ENCODE measurements around the gene ATP5PD.

The ATP5PD gene

GRCh38 chr17:75004371-75004770 lies 42.4 kb downstream of the ATP5PD start:
- TF ChIP-seq CTCF (IDR thresholded peaks at IDR 0.05; ENCODE audit: borderline replicate concordance, extremely low read depth, low read length, poor library complexity, severe bottlenecking), result no peak
- TF ChIP-seq EZH2 (IDR thresholded peaks at IDR 0.05; ENCODE audit: borderline replicate concordance, low read depth, low read length, severe bottlenecking), result no peak
- Histone ChIP-seq H4K20me1 (ENCODE audit: insufficient read depth, low read length) (no peaks in the 10 kb centered on the region), H3K9me3 (ENCODE audit: insufficient read depth, low read length, severe bottlenecking) (no peaks in the 10 kb centered on the region), H3K4me3 (ENCODE audit: low read depth in 1 of 2, low read length in 2 of 2) (no peak overlapping the region), H3K4me2 (ENCODE audit: insufficient read depth, low read length) (no peak overlapping the region), H3K27me3 (ENCODE audit: insufficient read depth, low read length, poor library complexity) (no peaks in the 10 kb centered on the region), H2AFZ (ENCODE audit: low read depth, low read length) (no peak overlapping the region), H3K27ac (ENCODE audit: low read length) (no peak overlapping the region), H3K79me2 (ENCODE audit: insufficient read depth, low read length) (no peaks in the 10 kb centered on the region), H3K36me3 (ENCODE audit: insufficient read depth, low read length) (no peaks in the 10 kb centered on the region), H3K4me1 (ENCODE audit: insufficient read depth, low read length) (no peaks in the 10 kb centered on the region), H3K9ac (ENCODE audit: low read depth, low read length) (no peak overlapping the region)
- ATAC-seq (ENCODE audit: insufficient read depth, low read depth) (no peak), DNase-seq (no peak)

DNA sequence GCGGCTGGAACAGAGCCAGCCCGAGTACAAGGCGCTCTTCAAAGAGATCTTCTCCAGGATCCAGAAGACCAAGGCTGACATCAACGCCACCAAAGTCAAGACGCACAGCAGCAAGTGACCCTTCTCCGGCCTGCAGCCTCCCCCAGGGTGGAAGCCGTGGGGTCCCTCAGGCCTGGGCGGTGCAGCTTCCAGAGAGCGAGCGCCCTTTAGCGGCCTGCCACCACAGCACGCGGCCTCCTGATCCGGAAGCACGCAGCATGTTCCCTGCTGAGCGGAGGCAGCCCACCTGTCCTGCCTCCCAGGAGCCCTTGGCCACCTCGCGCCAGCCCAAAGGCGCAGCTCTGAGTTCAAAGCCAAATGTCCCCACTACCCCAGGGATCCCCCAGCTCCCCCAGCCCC lies 42.8 kb downstream of the ATP5PD start:
- TF ChIP-seq EZH2 (IDR thresholded peaks at IDR 0.05; ENCODE audit: borderline replicate concordance, low read depth, low read length, severe bottlenecking) (no peak), CTCF (IDR thresholded peaks at IDR 0.05; ENCODE audit: borderline replicate concordance, extremely low read depth, low read length, poor library complexity, severe bottlenecking) (no peak)
- Histone ChIP-seq H3K27me3 (ENCODE audit: insufficient read depth, low read length, poor library complexity) (no peaks in the 10 kb centered on the region), H2AFZ (ENCODE audit: low read depth, low read length) (no peak overlapping the region), H3K9me3 (ENCODE audit: insufficient read depth, low read length, severe bottlenecking) (no peaks in the 10 kb centered on the region), H3K4me3 (ENCODE audit: low read depth in 1 of 2, low read length in 2 of 2) (no peak overlapping the region), H3K27ac (ENCODE audit: low read length) (no peak overlapping the region), H3K79me2 (ENCODE audit: insufficient read depth, low read length) (no peaks in the 10 kb centered on the region), H3K4me1 (ENCODE audit: insufficient read depth, low read length) (no peaks in the 10 kb centered on the region), H3K4me2 (ENCODE audit: insufficient read depth, low read length) (no peak overlapping the region), H4K20me1 (ENCODE audit: insufficient read depth, low read length) (no peaks in the 10 kb centered on the region), H3K36me3 (ENCODE audit: insufficient read depth, low read length) (no peaks in the 10 kb centered on the region), H3K9ac (ENCODE audit: low read depth, low read length) (no peak overlapping the region)
- ATAC-seq (ENCODE audit: insufficient read depth, low read depth) (no peak), DNase-seq (no peak)

- no peaks in the 10 kb centered on the region for H3K4me1 ChIP-seq (ENCODE audit: insufficient read depth, low read length)
- no peaks in the 10 kb centered on the region for H3K79me2 ChIP-seq (ENCODE audit: insufficient read depth, low read length)
- no peak for DNase-seq
- no peak overlapping the region for H3K27ac ChIP-seq (ENCODE audit: low read length)
- TF ChIP-seq CTCF (IDR thresholded peaks at IDR 0.05; ENCODE audit: borderline replicate concordance, extremely low read depth, low read length, poor library complexity, severe bottlenecking), result no peak
- no peak for TF ChIP-seq EZH2 (IDR thresholded peaks at IDR 0.05; ENCODE audit: borderline replicate concordance, low read depth, low read length, severe bottlenecking)
- no peaks in the 10 kb centered on the region for H3K36me3 ChIP-seq (ENCODE audit: insufficient read depth, low read length)
- no peak overlapping the region for H2AFZ ChIP-seq (ENCODE audit: low read depth, low read length)
- H3K4me3 ChIP-seq (ENCODE audit: low read depth in 1 of 2, low read length in 2 of 2), result no peak overlapping the region
- H3K27me3 ChIP-seq (ENCODE audit: insufficient read depth, low read length, poor library complexity), result no peaks in the 10 kb centered on the region
- no peak for ATAC-seq (ENCODE audit: insufficient read depth, low read depth)
- no peak overlapping the region for H3K9ac ChIP-seq (ENCODE audit: low read depth, low read length)
- no peaks in the 10 kb centered on the region for H4K20me1 ChIP-seq (ENCODE audit: insufficient read depth, low read length)
- no peak overlapping the region for H3K4me2 ChIP-seq (ENCODE audit: insufficient read depth, low read length)
- H3K9me3 ChIP-seq (ENCODE audit: insufficient read depth, low read length, severe bottlenecking), result no peaks in the 10 kb centered on the region
Observed at GRCh38 chr17:75003070-75003956, 43.5 kb downstream of the ATP5PD start.
